PFSK-1 (cell line): Measurements from ENCODE around the gene FOXJ3. TPM values are rescaled to one million over a fixed set of nuclear protein-coding genes. Genes with fewer than 3 reads are reported as not detected.

ENCODE experiments used
- FOXP2 ChIP-seq: optimal IDR thresholded peaks from 2 replicates; pipeline ENCODE3; 2011; ENCODE audit warnings: borderline replicate concordance, control low read depth, inconsistent platforms; ENCODE audit not compliant: insufficient read depth; ENCODE audit errors: extremely low read length, extremely low read depth
- POLR2AphosphoS5 ChIP-seq: IDR thresholded peaks from 2 replicates; pipeline ENCODE4 v1.6.1; 2012; ENCODE audit warnings: low read depth, mild to moderate bottlenecking, control low read depth, low read length, moderate library complexity
- SIN3A ChIP-seq: IDR thresholded peaks from 2 replicates; pipeline ENCODE4 v1.6.1; 2012; ENCODE audit warnings: mild to moderate bottlenecking, low read length, moderate library complexity, borderline replicate concordance; ENCODE audit not compliant: insufficient read depth
- TAF1 ChIP-seq: IDR thresholded peaks from 2 replicates; pipeline ENCODE4 v1.6.1; 2012; ENCODE audit warnings: low read length, control low read depth, borderline replicate concordance; ENCODE audit not compliant: insufficient read depth
- polyA plus RNA-seq: library from polyadenylated mRNA; unstranded; fragments of >200 nt; gene quantifications from one replicate; pipeline ENCODE4 v1.2.1, GENCODE V29; 2012; ENCODE audit warnings: low read depth, missing spikeins; ENCODE audit not compliant: insufficient read length
- TF ChIP-seq, protein P1 (sequence below), 2 experiments: IDR thresholded peaks; 2 replicates each; pipeline versions ENCODE4 v1.6.1 to v1.8.0; 2011 to 2012; ENCODE audit warnings: low read depth in 2 of 2, low read length in 2 of 2, control low read depth in 1 of 2, inconsistent platforms in 1 of 2, mild to moderate bottlenecking in 1 of 2, moderate library complexity in 1 of 2; ENCODE audit not compliant: insufficient read depth in 1 of 2

Gene FOXJ3
- 15.3 TPM for polyA plus RNA-seq

DNA sequence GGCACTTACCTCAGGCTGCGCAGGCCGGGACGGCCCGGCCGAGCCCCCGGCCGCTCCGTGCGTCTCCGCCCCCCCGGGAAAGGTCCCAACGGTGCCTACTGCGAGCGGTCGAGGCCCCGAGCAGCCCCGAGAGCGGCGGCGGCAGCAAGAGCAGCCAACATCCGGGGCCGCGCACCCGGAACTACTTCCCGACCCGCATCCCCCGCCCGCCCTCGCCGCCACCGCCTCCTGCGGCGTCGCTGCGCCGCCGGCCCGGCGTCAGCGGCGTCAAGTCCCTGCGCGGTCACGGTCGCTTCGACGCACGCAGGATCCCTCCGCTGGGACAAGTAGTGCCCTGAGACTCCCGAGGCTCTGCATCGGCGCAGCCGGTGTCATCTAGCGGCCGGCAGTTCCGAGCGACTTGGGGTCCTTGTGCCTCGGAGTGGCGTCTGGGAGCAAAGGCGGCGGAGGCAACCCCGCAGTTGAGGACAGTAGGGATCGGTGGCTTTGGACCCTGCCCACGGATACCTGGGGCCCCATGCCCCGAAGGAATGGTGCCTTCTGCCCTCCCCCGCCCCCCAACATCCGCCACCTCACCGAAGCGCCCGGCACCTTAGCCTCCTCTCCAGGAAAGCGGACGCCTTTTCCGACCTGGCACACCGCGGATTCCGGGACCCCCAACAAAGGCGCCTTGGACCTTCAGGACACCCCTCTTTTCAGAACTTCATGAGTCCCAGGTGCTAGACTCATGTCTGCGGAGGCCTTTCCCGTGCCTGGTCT, at the start of gene FOXJ3:
Gene FOXJ3 (minus strand): TSS at position 186 of the 759 bp plus-strand sequence. CDS start 24,142 bp downstream, outside the sequence.
- TF ChIP-seq TAF1 (peak; percentile 99), FOXP2 (peak; percentile 99), SIN3A (0 out of 2 replicates have a peak, but pooled peaks have one; percentile 78), POLR2AphosphoS5 (peak; percentile 96)
- TF ChIP-seq, protein P1, sequence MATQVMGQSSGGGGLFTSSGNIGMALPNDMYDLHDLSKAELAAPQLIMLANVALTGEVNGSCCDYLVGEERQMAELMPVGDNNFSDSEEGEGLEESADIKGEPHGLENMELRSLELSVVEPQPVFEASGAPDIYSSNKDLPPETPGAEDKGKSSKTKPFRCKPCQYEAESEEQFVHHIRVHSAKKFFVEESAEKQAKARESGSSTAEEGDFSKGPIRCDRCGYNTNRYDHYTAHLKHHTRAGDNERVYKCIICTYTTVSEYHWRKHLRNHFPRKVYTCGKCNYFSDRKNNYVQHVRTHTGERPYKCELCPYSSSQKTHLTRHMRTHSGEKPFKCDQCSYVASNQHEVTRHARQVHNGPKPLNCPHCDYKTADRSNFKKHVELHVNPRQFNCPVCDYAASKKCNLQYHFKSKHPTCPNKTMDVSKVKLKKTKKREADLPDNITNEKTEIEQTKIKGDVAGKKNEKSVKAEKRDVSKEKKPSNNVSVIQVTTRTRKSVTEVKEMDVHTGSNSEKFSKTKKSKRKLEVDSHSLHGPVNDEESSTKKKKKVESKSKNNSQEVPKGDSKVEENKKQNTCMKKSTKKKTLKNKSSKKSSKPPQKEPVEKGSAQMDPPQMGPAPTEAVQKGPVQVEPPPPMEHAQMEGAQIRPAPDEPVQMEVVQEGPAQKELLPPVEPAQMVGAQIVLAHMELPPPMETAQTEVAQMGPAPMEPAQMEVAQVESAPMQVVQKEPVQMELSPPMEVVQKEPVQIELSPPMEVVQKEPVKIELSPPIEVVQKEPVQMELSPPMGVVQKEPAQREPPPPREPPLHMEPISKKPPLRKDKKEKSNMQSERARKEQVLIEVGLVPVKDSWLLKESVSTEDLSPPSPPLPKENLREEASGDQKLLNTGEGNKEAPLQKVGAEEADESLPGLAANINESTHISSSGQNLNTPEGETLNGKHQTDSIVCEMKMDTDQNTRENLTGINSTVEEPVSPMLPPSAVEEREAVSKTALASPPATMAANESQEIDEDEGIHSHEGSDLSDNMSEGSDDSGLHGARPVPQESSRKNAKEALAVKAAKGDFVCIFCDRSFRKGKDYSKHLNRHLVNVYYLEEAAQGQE (IDR thresholded peaks at IDR 0.05; ENCODE audit: insufficient read depth in 1 of 2, low read depth in 2 of 2, low read length in 2 of 2) = peak; percentile 45 to 57; a peak in 2 of 4 replicates

DNA sequence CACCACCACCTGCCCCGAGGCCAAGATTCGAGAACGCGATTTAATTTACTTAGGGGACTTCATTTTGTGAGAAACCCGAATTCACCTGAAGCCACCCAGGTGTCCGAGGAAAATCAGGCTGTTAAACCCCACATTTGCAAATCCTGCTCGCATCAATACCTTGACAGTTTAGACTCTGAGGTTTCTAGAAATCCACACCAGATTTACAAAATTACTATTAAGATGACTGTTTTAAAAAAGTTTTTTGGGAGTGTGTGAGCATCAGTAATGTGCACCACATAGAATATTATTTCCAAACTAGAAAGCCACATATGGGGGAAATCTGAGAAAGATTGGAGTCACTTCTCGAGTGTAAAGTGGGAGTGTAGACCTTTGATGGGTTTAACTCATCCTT, 46.2 kb upstream of the FOXJ3 start:
- TF ChIP-seq SIN3A = no peak
- no peak for TF ChIP-seq TAF1
- TF ChIP-seq FOXP2 = no peak
- TF ChIP-seq, protein P1 (IDR thresholded peaks at IDR 0.05; ENCODE audit: insufficient read depth in 1 of 2, low read depth in 2 of 2, low read length in 2 of 2) = no peak

DNA sequence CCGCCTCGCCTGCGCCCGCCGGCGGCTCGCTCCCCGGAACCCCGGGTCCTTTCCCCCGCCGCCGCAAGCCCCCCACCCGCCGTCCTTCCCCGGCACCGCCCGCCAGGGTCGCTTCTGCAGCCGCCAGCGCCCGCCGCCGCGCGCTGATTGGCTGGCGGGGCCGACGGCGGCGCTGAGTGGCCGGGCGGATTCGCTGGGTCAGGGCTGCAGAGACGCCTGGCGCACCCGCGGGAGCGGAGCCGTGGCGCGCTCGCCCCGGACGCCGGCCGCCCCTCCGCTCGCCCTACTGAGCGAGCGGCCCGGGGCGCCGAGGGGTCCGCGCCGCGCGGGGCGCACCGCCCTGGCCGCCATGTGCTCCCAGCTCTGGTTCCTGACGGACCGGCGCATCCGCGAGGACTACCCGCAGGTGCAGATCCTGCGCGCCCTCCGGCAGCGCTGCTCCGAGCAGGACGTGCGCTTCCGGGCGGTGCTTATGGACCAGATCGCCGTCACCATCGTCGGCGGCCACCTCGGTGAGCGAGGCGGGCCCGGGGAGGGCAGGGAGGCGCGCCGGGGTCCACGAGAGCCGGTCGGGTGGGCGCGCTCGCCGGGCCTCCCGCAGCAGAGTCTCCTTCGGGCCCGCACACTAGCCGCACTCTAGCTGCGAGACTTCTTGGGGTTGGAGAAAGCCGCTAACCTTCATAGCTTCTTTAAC, 45.7 kb upstream of the FOXJ3 start, which contains the start of gene RIMKLA:
Gene RIMKLA (plus strand): TSS at position 207 of the 694 bp plus-strand sequence. CDS start 143 bp downstream, at position 350.
- TF ChIP-seq FOXP2 (no peak), TAF1 (no peak), SIN3A (no peak), POLR2AphosphoS5 (no peak)
- TF ChIP-seq, protein P1 (IDR thresholded peaks at IDR 0.05; ENCODE audit: insufficient read depth in 1 of 2, low read depth in 2 of 2, low read length in 2 of 2) = no peak

DNA sequence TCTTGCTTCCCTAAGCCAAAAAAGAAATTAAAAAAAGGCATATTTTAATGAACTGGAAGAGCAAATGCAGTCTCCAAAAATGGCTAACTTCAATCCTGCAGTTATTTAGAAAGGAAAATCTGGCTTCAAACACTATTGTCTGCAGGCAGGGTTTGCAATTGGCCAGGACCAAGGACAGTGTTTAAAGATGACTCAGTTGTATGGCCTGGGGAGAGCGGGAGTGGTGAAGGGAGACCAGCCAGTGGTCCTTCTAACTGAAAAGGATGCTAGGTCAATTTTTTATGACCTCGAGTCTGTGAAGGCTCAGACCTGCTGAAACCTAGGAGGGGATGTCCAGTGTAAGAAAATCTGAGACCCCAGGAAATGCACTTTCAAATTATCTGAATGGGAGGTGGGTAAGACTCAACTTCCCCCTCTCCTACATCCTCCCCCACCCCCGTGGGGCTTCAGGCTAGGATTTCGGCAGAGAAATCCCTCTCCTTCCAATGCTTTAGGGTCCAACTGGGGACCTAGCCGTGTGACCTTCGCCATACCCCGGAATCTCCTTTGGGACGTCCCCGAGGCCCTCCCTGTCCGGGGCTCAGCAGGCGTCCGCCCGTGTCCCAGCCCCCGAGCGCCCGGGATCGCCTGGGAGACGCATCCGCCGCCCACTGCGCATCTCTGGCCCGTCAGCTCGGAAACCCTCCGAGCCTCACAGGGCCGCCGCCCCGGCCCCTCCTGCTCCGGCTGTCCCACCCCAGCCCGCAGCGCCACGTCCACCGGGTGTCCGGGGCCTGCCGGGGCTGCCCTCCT, 45.0 kb upstream of the FOXJ3 start:
- no peak for TF ChIP-seq FOXP2
- TF ChIP-seq, protein P1 (IDR thresholded peaks at IDR 0.05; ENCODE audit: insufficient read depth in 1 of 2, low read depth in 2 of 2, low read length in 2 of 2) = peak; percentile 76 to 94
